Osteocyte (in vitro differentiated cells): ENCODE data around the gene CDC14C. TPM values are rescaled to one million over a fixed set of nuclear protein-coding genes. Genes with fewer than 3 reads are reported as not detected.

ENCODE experiments used
- DNase-seq: peaks from one replicate; pipeline ENCODE4 v3.0.0; 2021; ENCODE audit warnings: mixed read lengths; ENCODE audit not compliant: unreplicated experiment; ENCODE audit errors: extremely low spot score
- H3K27ac Mint-ChIP-seq: one replicate; pipeline ENCODE4 v1.8.0; 2021; ENCODE audit warnings: mild to moderate bottlenecking, mixed read lengths; ENCODE audit not compliant: unreplicated experiment
- H3K27me3 Mint-ChIP-seq: one replicate; pipeline ENCODE4 v1.8.0; 2021; ENCODE audit warnings: mixed read lengths; ENCODE audit not compliant: unreplicated experiment
- H3K36me3 Mint-ChIP-seq: one replicate; pipeline ENCODE4 v1.8.0; 2021; ENCODE audit warnings: mixed read lengths; ENCODE audit not compliant: unreplicated experiment
- H3K4me1 Mint-ChIP-seq: one replicate; pipeline ENCODE4 v1.8.0; 2021; ENCODE audit warnings: mixed read lengths; ENCODE audit not compliant: unreplicated experiment
- H3K4me3 Mint-ChIP-seq: one replicate; pipeline ENCODE4 v1.8.0; 2021; ENCODE audit warnings: mild to moderate bottlenecking, moderate library complexity, mixed read lengths; ENCODE audit not compliant: unreplicated experiment
- H3K9me3 Mint-ChIP-seq: one replicate; pipeline ENCODE4 v1.8.0; 2021; ENCODE audit warnings: mixed read lengths; ENCODE audit not compliant: unreplicated experiment
- CTCF ChIP-seq: fragments of 200-600 bp; sonication (generic); IDR thresholded peaks from 2 replicates; pipeline ENCODE4 v1.5.0; 2021; ENCODE audit warnings: antibody characterized with exemption, mild to moderate bottlenecking, moderate library complexity
- total RNA-seq: library from RNA; stranded (reverse); gene quantifications from 2 replicates; pipeline ENCODE4 v1.2.1, GENCODE V29; 2021

Gene CDC14C
- total RNA-seq, 1 donor from 2014 or later: not detected

GRCh38 chr7:48943279-48943990 is 19.1 kb downstream of the CDC14C start:
- DNase-seq: no peak
- no peaks in the 10 kb centered on the region for H3K36me3 Mint-ChIP-seq
- no peaks in the 10 kb centered on the region for H3K4me1 Mint-ChIP-seq
- no peaks in the 10 kb centered on the region for H3K27me3 Mint-ChIP-seq
- TF ChIP-seq CTCF: no peak
- H3K27ac Mint-ChIP-seq: no peak overlapping the region
- no peak overlapping the region for H3K4me3 Mint-ChIP-seq
- peaks cover 24% of the 10 kb centered on the region for H3K9me3 Mint-ChIP-seq

- H3K4me3 Mint-ChIP-seq: no peak overlapping the region
- no peaks in the 10 kb centered on the region for H3K27me3 Mint-ChIP-seq
- TF ChIP-seq CTCF: no peak
- DNase-seq: no peak
- peaks cover under 1% of the 10 kb centered on the region for H3K9me3 Mint-ChIP-seq
- H3K27ac Mint-ChIP-seq: no peak overlapping the region
- no peaks in the 10 kb centered on the region for H3K4me1 Mint-ChIP-seq
- no peaks in the 10 kb centered on the region for H3K36me3 Mint-ChIP-seq
Measured at GRCh38 chr7:48955916-48956315, 31.6 kb downstream of the CDC14C start.

GRCh38 chr7:48959676-48960075 is 35.3 kb downstream of the CDC14C start:
- Mint-ChIP-seq H3K36me3 (no peaks in the 10 kb centered on the region), H3K9me3 (no peaks in the 10 kb centered on the region), H3K27ac (no peak overlapping the region), H3K27me3 (no peaks in the 10 kb centered on the region), H3K4me3 (no peak overlapping the region), H3K4me1 (no peaks in the 10 kb centered on the region)
- no peak for TF ChIP-seq CTCF
- DNase-seq: no peak

- H3K36me3 Mint-ChIP-seq: no peaks in the 10 kb centered on the region
- no peak overlapping the region for H3K4me3 Mint-ChIP-seq
- TF ChIP-seq CTCF: no peak
- no peaks in the 10 kb centered on the region for H3K4me1 Mint-ChIP-seq
- no peak for DNase-seq
- H3K27ac Mint-ChIP-seq: no peak overlapping the region
- no peaks in the 10 kb centered on the region for H3K9me3 Mint-ChIP-seq
- H3K27me3 Mint-ChIP-seq: no peaks in the 10 kb centered on the region
Measured at GRCh38 chr7:48962821-48963505, 38.6 kb downstream of the CDC14C start.

GRCh38 chr7:48964074-48964473 is 39.7 kb downstream of the CDC14C start:
- DNase-seq: no peak
- no peak overlapping the region for H3K4me3 Mint-ChIP-seq
- no peaks in the 10 kb centered on the region for H3K27me3 Mint-ChIP-seq
- peaks cover 3% of the 10 kb centered on the region for H3K9me3 Mint-ChIP-seq
- no peak overlapping the region for H3K27ac Mint-ChIP-seq
- no peaks in the 10 kb centered on the region for H3K4me1 Mint-ChIP-seq
- no peaks in the 10 kb centered on the region for H3K36me3 Mint-ChIP-seq
- TF ChIP-seq CTCF: no peak
